AG04450 (cell line): ENCODE results near the gene SYCE1. TPM values are rescaled to one million over a fixed set of nuclear protein-coding genes. Genes with fewer than 3 reads are reported as not detected.
"Not testable (repeated sequence)": the region's sequence is repeated elsewhere in the genome, so short reads cannot be mapped to it uniquely, and the experiment has no call there.

Source experiments
- CTCF ChIA-PET: fragments of 300-600, 350-600 bp; formaldehyde crosslinking; extraction: SDS; loops from one replicate; lab custom pipeline; 2022; ENCODE audit warnings: antibody characterized with exemption, inconsistent platforms; lab: Charles Lee
- POLR2A ChIA-PET: fragments of 350-600 bp; formaldehyde crosslinking; extraction: SDS; loops from one replicate; lab custom pipeline; 2021; ENCODE audit warnings: antibody characterized with exemption, inconsistent platforms; lab: Yijun Ruan, JAX
- DNase-seq: peaks from one replicate; pipeline ENCODE4 v3.0.0-alpha.2; 2011; ENCODE audit warnings: low read depth, low spot score
- H3K27ac ChIP-seq: one replicate; pipeline ENCODE4 v1.5.1; 2012; ENCODE audit warnings: low read depth, low read length, control low read depth
- H3K27me3 ChIP-seq: one replicate; pipeline ENCODE4 v1.6.0; 2012; ENCODE audit warnings: low read length; ENCODE audit not compliant: control insufficient read depth, insufficient read depth
- H3K4me3 ChIP-seq: 2 replicates; pipeline ENCODE4 v1.5.1; 2011; ENCODE audit warnings: mild to moderate bottlenecking, low read depth, low read length, control low read depth
- H3K9me3 ChIP-seq: 2 replicates; pipeline ENCODE4 v1.5.1; 2012; ENCODE audit warnings: low read length; ENCODE audit not compliant: control insufficient read depth, insufficient read depth
- CTCF ChIP-seq: IDR thresholded peaks from 2 replicates; pipeline ENCODE4 v1.5.1; 2011; ENCODE audit warnings: low read depth, low read length, control low read depth, inconsistent platforms
- polyA plus RNA-seq: library from polyadenylated mRNA; depleted of rRNA; stranded (reverse); fragments of >200 nt; gene quantifications from 2 replicates; pipeline ENCODE4 v1.2.3, GENCODE V29; 2011

The SYCE1 gene
- polyA plus RNA-seq, 1 experiment: not detected

DNA sequence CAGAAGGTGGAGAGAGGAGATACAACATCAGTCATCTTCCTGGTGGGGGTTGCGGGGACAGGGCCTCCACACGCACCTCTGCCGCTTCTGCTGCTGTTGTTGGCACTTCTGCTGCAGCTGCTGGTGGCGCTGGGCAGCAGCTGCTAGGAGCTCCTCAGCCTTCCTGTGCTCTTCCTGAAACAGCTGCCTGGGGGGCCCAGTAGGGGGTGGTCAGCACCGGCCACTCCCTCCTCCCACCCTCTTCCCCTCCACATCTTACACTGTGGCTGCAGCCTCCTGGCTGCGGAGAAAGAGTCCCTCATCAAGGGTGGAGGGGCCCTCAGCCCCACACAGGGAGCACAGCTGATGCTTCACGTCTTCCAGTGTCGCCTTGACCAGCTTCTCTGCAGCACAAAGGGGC lies 9.9 kb downstream of the SYCE1 start:
- DNase-seq: no peak
- Histone ChIP-seq H3K27ac (no peak overlapping the region), H3K4me3 (no peak overlapping the region), H3K9me3 (no peaks in the 10 kb centered on the region), H3K27me3 (no peaks in the 10 kb centered on the region)
- POLR2A ChIA-PET: no interaction called here
- CTCF ChIA-PET: no interaction called here
- no peak for TF ChIP-seq CTCF

GRCh38 chr10:133554600-133554999 lies 10.8 kb downstream of the SYCE1 start:
- CTCF ChIA-PET: no interaction called here
- Histone ChIP-seq H3K27me3 (no peaks in the 10 kb centered on the region), H3K27ac (no peak overlapping the region), H3K4me3 (no peak overlapping the region), H3K9me3 (no peaks in the 10 kb centered on the region)
- no peak for DNase-seq
- no peak for TF ChIP-seq CTCF
- POLR2A ChIA-PET: no interaction called here

GRCh38 chr10:133544506-133544905 lies 20.9 kb downstream of the SYCE1 start:
- no peak for DNase-seq
- POLR2A ChIA-PET: no interaction called here
- Histone ChIP-seq H3K27ac (no peak overlapping the region), H3K9me3 (no peaks in the 10 kb centered on the region), H3K4me3 (no peak overlapping the region), H3K27me3 (no peaks in the 10 kb centered on the region)
- CTCF ChIA-PET: no interaction called here
- TF ChIP-seq CTCF: no peak

- H3K4me3 ChIP-seq, H3K27ac ChIP-seq, CTCF ChIA-PET, H3K27me3 ChIP-seq, POLR2A ChIA-PET, DNase-seq, H3K9me3 ChIP-seq: not testable (repeated sequence)
Observed at GRCh38 chr10:133541441-133541975, 23.9 kb downstream of the SYCE1 start.

GRCh38 chr10:133537546-133538545 lies 27.5 kb downstream of the SYCE1 start:
- no peak for DNase-seq
- Histone ChIP-seq H3K27me3 (no peaks in the 10 kb centered on the region), H3K27ac (no peak overlapping the region), H3K4me3 (no peak overlapping the region), H3K9me3 (peaks cover 4% of the 10 kb centered on the region; the same call in 1 of the 2 replicates)
- TF ChIP-seq CTCF: no peak
- ChIA-PET POLR2A (no interaction called here), CTCF (no interaction called here)
